ENCODE measurements around the gene RETN. TPM values are rescaled to one million over a fixed set of nuclear protein-coding genes. Genes with fewer than 3 reads are reported as not detected.
A peak's percentile ranks its signal among the peaks of the same experiment; 100 is the strongest.

RETN gene
- polyA plus RNA-seq, 1 experiment = not detected

DNA sequence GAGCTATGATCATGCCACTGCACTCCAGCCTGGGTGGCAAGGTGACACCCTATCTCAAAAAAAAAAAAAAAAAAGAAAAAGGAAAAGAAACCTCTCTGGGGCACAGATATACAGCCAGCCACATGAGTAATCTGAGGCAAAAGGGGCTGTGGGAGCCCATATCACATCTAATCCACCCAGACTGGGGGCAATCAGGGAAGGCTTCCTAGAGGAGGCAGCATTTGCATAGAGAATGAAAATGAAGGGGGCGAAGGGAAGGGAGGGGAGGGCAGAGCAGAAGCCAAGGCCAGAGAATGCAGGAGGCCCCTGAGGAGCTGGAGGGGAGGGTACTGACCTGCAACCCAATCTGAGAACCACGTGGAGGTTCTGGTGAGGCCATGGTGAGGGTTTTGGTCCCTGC is 18.7 kb upstream of the RETN start:
- ChIA-PET POLR2A (interaction anchor here (0.7 to 0.9 kb wide), 2 partner anchors 31 to 115 kb away, joined by 6 to 11 read pairs; partner anchors contain the start of gene TRAPPC5), CTCF (interaction anchor here (0.6 to 2.7 kb wide), 5 partner anchors 18 to 251 kb away, joined by 3 to 11 read pairs (median 3); partner anchors contain the start of gene TRAPPC5)
- Histone ChIP-seq H3K4me3 (ENCODE audit: low read depth, low read length) (no peak overlapping the region), H3K27ac (ENCODE audit: low read depth, low read length) (no peak overlapping the region), H3K9me3 (ENCODE audit: control insufficient read depth, insufficient read depth, low read length) (no peaks in the 10 kb centered on the region; the same call in 1 of the 2 replicates), H3K27me3 (ENCODE audit: control insufficient read depth, insufficient read depth, low read length) (peaks cover 2% of the 10 kb centered on the region)
- no peak for TF ChIP-seq CTCF (IDR thresholded peaks at IDR 0.05; ENCODE audit: low read depth, low read length)
- DNase-seq (ENCODE audit: low read depth, low spot score) = no peak

DNA sequence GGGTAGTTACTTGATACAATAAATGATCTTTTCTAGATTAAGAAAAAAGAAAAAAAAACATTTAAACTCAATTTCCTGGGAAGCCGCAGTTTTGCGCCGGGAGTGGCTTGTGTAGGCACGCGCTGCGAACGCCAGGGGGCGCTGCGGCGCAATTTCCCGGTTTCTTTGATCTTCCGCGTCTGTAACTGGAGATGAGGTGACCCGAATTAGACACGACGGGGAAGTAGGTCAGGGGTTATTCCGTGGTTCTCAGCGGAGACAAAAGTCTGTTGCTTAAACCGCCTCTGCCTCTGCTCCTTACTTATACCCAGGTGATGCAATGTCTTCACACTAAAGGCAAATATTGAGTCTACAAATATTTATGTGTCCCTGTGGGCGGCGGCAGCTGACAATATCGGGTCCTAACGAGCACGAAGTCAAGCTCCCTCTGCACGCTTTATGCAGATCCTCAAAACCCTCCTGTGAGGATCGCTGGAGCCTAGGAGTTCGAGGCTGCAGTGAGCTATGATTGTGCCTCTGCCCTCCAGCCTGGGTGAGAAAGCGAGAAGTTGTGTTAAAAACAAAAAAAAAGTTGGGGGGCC is 16.7 kb upstream of the RETN start:
- Histone ChIP-seq H3K27me3 (ENCODE audit: control insufficient read depth, insufficient read depth, low read length) (peaks cover 2% of the 10 kb centered on the region), H3K27ac (ENCODE audit: low read depth, low read length) (no peak overlapping the region), H3K9me3 (ENCODE audit: control insufficient read depth, insufficient read depth, low read length) (no peaks in the 10 kb centered on the region), H3K4me3 (ENCODE audit: low read depth, low read length) (peak overlapping the region; percentile 43)
- TF ChIP-seq CTCF (IDR thresholded peaks at IDR 0.05; ENCODE audit: low read depth, low read length) = peak; percentile 98
- peak; percentile 16 for DNase-seq (ENCODE audit: low read depth, low spot score)
- CTCF ChIA-PET = interaction anchor here (0.6 to 5.0 kb wide), 13 partner anchors 9 to 587 kb away, joined by 3 to 51 read pairs (median 5); partner anchors contain the start of genes MCEMP1, PET100, TRAPPC5 and XAB2
- POLR2A ChIA-PET = interaction anchor here (0.9 kb wide), 1 partner anchor 29 kb away, joined by 4 read pairs; the partner anchor contains the start of gene TRAPPC5

DNA sequence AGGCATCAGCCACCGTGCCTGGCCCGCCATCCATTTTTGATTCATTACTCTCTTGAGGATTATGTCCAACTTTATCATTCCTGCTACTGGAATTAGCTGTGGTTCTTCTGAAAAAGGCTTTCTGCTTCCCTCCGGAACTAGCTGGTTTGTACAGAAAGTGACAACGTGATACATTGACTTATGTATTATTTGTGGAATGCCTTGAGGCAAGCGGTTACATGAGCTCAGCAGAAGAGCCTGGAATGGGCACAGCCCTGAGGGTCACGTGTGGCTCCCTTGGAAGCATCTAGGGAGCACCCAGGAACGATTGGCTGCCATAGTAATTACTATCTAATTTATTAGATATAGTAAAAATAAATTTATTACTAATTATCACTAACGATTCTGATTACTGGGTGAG is 14.4 kb upstream of the RETN start:
- no peak overlapping the region for H3K27ac ChIP-seq (ENCODE audit: low read depth, low read length)
- TF ChIP-seq CTCF (IDR thresholded peaks at IDR 0.05; ENCODE audit: low read depth, low read length) = no peak
- peaks cover 6% of the 10 kb centered on the region for H3K27me3 ChIP-seq (ENCODE audit: control insufficient read depth, insufficient read depth, low read length)
- no peak for DNase-seq (ENCODE audit: low read depth, low spot score)
- H3K9me3 ChIP-seq (ENCODE audit: control insufficient read depth, insufficient read depth, low read length) = no peaks in the 10 kb centered on the region
- POLR2A ChIA-PET = no interaction called here
- no peak overlapping the region for H3K4me3 ChIP-seq (ENCODE audit: low read depth, low read length)
- CTCF ChIA-PET = interaction anchor here (1.8 to 5.0 kb wide), 3 partner anchors 26 to 146 kb away, joined by 4 to 51 read pairs (median 46); partner anchors contain the start of gene TRAPPC5

DNA sequence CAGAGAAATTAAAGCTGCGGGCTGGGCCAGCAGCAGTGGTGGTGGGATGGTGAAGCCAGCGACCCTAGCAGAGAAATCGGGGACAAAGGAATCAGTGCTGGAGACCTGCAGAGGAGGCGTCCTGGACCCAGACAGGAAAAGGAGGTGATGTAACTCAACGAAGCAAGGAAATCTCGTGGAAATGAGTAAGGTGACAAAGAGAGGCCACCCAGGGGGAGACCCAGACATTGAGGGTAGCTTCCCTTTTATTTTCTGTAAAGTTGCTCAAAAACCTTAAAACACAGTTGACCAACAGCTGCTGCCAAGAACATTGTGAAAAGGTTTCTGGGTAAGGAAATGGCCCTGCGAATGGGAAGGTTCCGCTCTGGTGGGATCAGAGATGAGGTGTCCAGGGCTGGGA is 13.3 kb upstream of the RETN start:
- Histone ChIP-seq H3K27me3 (ENCODE audit: control insufficient read depth, insufficient read depth, low read length) (peaks cover 4% of the 10 kb centered on the region), H3K27ac (ENCODE audit: low read depth, low read length) (no peak overlapping the region), H3K4me3 (ENCODE audit: low read depth, low read length) (no peak overlapping the region), H3K9me3 (ENCODE audit: control insufficient read depth, insufficient read depth, low read length) (no peaks in the 10 kb centered on the region)
- TF ChIP-seq CTCF (IDR thresholded peaks at IDR 0.05; ENCODE audit: low read depth, low read length) = no peak
- DNase-seq (ENCODE audit: low read depth, low spot score) = no peak
- POLR2A ChIA-PET = no interaction called here
- CTCF ChIA-PET = interaction anchor here (0.5 to 5.0 kb wide), 4 partner anchors 25 to 157 kb away, joined by 3 to 51 read pairs (median 6); partner anchors contain the start of gene TRAPPC5

DNA sequence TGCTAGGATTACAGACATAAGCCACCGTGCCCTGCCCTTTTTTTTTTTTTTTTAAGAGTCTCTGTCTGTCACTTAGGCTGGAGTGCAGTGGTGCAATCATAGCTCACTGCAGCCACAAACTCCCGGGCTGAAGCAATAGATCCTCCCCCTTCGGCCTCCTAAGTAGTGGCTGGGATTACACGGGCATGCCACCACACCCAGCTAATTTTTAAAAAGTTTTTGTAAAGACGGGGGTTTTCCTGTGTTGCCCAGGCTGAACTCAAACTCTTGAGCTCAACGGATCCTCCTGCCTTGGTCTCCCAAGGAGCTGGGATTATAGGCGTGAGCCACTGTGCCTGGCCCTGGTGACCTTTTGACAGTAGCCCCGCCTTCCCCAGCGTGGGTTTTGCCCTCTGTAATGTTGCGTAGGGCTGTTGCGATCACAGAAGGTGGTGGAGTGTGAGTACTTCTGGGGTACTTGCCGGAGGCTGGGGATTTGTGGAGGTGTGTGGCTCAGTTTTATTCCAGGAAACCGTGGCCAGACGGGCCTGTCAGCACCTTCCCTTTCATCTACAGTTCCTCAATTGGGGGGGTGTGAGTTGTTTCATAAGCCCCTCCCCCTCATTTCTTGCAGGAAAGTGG is 11.6 kb upstream of the RETN start:
- ChIA-PET CTCF (interaction anchor here (0.8 to 1.4 kb wide), 3 partner anchors 22 to 143 kb away, joined by 3 to 8 read pairs (median 5); partner anchors contain the start of gene TRAPPC5), POLR2A (interaction anchor here (0.9 kb wide), 1 partner anchor 142 kb away, joined by 8 read pairs; no protein-coding TSS in a partner anchor)
- TF ChIP-seq CTCF (IDR thresholded peaks at IDR 0.05; ENCODE audit: low read depth, low read length) = no peak
- H3K27me3 ChIP-seq (ENCODE audit: control insufficient read depth, insufficient read depth, low read length) = peaks cover 4% of the 10 kb centered on the region
- no peak for DNase-seq (ENCODE audit: low read depth, low spot score)
- H3K9me3 ChIP-seq (ENCODE audit: control insufficient read depth, insufficient read depth, low read length) = no peaks in the 10 kb centered on the region
- no peak overlapping the region for H3K27ac ChIP-seq (ENCODE audit: low read depth, low read length)
- no peak overlapping the region for H3K4me3 ChIP-seq (ENCODE audit: low read depth, low read length)

Measured in AG04450 (cell line).